NCI-H460 (cell line): ENCODE data around the gene TRIM15. TPM values are rescaled to one million over a fixed set of nuclear protein-coding genes. Genes with fewer than 3 reads are reported as not detected.
A peak's percentile ranks its signal among the peaks of the same experiment; 100 is the strongest.

ENCODE experiments used
- DNase-seq: peaks from one replicate; pipeline ENCODE4 v3.0.0-alpha.2; 2016; ENCODE audit warnings: low read depth; ENCODE audit errors: extremely low read depth
- total RNA-seq: library from RNA; depleted of rRNA; stranded (reverse); fragments of >200 nt; shearing (Covaris generic); gene quantifications from 2 replicates; pipeline ENCODE4 v1.2.3, GENCODE V29; 2014

TRIM15 gene
- total RNA-seq, 1 experiment from 2014 or later, result not detected

DNA sequence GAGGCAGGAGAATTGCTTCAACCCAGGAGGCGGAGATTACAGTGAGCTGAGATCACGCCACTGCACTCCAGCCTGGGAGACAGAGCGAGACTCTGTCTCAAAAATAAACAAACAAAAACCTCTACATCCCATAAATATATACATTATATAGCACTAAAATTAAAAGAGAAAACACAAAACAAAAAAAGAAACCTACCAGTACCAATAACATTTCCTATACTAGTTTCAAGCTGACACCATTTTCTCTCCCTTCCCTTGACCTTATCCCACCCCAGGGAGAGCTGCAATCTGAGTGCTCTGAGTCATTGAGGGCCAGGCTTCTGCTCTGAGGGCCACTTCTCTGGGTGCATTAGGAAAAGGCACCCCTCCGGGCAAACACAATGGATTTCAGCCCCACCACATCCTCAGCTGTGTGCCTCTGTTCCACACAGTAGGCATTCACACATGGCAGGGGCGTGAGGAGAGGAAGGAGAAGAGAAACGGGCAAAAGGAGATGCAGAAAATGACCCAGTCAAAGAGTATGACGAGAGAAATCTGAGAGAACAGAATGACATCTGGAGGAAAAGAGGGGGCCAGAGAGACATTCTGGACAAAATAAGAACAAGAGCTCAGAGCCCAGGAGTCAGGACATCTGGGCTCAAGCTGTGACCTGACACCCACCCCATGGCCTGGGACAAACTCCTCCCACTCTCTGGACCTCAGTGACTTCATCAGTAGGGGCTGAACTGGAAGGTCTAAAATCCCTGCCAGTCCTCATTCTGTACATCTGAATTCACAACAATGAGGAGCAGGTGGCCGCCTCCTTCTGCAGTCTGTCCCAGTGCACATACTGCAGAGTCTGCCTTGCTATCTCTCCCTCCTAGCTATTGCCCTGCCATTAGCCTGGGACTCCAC lies 31.7 kb downstream of the TRIM15 start:
- DNase-seq, result no peak

DNA sequence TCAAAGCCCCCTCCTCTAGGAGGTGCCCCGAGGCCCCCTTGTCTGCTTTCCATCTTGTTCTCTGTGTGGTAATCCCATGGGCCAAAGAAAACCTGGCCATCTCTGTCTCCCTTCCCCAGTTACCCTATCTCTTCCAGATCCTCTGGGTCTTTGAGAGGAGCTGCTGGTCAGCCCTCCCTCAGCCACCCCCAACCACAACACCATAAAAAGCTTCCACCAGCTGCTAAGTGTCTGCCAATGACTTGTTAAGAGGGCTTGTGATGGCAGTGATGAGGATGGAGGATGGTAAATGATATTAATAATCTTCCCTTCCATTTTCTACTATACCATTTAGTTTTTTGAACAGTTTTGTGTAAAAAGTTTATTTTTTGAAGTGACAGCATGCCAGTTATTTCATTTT lies 32.6 kb downstream of the TRIM15 start:
- DNase-seq, result no peak

DNA sequence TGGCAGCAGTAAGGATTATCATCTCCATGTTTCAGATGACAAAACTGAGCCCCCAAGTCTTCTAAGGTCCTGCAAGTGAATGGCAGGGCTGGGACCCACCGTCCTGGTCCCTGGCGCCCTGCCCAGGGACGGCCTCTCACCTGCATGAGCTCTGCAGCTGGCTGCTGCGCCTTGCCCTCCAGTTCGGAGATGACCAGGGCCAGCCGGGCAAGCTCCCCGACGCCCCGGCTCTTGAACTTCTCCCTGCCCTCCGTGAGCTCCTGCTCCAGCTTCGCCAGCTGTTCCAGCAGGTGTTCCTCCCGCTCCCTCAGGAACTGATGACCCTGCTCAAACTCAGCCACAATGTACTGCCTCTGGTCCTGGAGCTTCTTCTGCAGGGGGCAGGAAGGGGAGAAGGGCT lies 33.0 kb downstream of the TRIM15 start:
- DNase-seq, result no peak

DNA sequence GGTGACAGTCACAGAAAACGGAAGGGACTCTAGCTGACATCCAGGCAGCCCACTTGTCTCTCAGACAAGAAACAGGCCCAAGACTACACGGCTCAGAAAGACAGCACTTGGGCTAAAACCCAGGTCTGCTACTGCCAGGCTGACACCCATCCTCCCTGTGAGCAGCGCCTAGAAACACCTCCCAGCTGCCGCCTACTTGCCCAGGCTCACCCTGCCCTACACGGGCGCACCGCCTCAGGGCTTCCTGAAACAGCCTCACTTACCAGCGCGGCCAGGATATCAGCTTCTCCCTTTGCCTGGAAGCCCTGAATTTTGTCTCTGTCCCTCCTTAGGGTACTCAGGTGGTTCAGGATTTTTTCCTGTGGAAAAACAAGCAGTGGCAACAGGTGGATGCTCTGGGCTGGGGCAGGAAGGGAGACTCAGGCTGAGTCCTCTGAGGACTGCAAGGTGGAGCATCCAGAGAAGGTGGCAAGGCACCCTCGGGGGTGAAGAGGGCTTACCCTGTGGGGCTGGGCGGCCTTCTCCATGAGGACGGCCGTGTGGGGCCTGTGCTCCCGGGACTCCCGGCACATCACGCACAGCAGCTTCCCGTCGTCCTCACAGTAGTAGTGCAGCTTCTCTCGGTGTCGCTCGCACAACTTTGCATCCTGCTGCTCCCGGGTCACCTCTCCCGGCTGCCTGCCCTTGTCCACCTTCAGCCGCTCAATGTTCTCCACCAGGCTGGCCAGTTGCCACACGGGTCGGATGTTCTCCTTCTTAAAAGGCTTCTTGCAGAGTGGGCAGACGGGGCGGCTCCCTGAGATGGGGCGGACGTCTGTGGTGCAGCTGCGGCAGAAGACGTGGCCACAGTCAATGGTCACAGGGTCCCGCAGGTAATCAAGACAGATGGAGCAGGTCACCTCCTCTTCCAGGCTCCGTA lies 35.1 kb downstream of the TRIM15 start:
- DNase-seq, result no peak

DNA sequence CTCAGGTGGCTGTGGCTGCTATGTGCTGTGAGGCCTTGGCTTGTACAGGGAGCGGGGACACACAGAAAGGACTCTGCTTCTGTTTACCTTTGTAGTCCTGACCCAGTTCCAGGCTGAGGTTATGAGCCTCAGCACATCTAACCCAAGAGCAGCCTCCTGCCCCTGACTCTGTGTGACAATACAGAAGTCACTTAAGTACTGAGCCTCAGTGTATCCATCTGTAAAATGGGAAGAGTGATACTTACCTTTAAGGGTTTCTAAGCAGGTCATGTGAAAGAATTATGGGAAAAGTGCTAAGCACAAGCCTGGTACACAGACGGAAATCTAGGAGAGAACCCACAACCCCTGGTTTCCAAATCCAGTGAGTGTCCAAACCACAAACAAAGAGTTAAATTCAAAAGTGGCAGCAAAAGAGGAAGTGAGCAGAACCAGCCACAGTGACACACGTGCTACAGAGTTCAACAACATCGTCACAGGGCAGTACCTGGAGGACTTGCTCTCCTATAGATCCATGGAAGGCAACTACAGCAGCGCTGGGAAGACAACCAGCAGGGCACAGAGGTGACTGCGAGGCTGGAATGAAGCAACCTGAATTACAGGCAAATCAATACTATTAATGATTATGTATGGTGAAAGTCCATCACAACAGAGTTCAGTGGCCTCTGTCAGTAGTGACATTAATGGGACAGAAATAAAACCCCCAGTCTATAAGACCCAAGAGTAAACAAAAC lies 37.4 kb downstream of the TRIM15 start:
- no peak for DNase-seq

DNA sequence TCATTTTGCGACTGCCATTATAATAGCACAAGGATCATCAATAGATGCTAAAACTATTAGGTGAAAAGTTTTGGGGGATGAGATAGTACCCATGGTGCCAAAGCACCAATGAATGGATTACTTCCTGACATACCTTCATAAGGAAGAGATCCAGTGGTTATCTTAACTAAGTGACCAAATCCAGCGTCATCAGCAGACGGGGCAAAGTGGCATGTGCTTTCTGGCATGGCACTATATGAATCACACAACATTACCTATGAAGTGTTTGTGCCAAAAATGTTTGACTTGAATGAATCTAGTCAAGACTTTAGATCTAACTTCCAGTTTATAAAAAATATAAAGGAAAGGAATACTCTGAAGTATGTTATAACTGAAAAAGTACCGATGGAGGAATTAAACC lies 39.0 kb downstream of the TRIM15 start:
- DNase-seq, result no peak

DNA sequence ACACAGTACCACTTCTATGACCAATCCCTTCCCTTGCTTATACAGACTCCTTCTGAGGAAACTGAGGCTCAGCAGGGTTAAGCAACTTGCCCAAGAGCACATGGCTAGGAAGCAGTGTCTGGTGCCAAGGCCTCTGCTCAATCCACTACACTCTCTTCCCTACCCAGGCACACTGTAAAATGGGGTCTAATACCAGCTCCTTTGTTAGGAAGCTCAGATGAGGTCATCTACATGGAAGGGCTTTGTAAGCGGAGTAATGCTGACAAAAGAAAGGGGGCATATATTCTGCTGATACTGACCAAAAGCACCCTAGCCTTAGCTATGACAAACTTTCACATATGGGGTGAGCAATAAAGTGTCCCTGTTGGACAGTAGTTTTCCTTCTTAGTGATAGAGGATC lies 40.8 kb downstream of the TRIM15 start:
- no peak for DNase-seq

DNA sequence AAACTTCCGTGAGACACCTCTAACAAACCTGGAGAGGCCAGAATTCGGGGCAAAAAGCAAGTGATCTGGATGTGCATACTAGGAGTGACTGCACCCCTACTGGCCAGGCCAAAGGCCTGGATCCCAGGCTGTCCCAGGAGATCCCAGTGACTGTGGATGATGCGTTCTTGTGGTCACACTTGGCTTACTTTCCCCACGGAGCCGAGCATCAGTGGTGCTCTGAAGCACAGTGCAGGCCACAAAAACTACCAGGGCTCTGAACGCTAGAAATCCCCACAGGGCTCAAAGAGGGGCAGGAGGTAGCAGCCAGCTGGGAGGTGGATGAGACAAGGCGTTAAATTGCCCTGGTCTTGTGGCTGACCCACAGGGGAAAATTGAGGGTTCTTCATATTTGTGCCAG lies 42.8 kb downstream of the TRIM15 start:
- no peak for DNase-seq

DNA sequence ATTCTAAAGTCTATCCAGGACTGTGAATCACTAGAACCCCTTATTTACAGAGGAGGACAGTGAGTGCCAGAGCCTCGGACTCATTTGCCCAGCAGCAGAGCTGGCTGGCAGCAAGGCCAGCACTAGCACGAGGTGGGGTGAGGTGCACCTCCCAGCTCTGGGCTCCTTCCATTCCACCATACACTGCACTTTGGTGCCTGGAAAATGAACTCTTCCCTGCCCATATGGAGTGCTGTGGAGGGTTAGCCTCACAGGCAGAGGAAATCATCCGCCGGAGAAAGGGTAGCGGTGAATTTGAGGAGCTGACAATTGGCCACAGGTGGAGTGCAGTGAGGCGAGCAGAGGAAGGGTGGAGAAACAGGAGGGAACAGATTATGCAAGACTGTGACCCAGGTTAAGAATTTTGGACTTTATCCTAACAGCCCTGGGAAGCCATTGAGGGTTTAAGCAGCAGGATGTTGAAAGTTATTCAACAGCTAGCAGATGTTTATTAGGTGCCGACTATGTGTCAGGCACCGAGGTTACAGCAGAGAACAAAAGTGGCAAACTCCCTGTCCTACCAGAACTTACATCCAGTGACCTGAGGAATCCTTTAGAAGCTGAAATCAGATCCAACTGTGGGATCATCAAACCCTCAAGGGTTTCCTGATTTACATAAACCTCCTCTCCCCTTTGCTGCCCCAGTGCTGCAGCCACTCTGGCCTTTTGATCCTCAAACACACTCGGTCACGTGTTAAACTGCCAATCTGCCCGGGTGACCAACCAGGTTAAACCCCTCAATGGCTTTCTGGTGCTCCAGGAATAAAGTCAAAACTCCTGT lies 43.7 kb downstream of the TRIM15 start:
- DNase-seq, result no peak

DNA sequence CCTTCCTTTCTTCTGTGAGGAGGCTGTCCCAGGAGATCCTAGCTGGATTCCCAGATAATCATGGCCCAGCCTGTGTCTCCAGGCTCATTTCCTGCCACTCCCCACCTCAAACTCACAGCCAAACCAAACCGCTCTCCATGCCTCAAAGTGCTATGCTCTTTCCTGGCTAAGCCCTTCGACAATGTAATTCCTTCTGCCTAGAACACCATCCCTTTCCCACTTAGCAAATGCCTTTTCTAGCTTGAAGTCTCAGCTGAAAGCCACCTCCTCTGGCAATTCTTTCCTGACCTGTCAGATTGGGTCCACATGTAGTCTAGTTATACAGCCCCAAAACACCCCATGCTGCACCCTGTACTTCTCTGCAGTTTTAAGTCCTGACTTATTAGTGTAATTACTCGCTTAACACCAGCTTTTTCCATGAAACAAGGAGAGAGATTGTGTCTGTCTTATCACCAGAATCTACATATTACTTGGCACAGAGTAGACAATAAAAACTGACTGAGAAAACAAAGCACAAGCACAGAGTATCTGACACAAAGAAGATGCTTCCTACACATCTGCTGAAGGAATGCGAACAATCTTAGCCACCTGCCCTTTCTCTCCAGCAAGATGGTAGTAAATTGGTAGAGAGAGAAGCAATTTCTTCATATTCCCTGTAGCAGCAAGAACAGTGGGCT lies 44.4 kb downstream of the TRIM15 start:
- no peak for DNase-seq

DNA sequence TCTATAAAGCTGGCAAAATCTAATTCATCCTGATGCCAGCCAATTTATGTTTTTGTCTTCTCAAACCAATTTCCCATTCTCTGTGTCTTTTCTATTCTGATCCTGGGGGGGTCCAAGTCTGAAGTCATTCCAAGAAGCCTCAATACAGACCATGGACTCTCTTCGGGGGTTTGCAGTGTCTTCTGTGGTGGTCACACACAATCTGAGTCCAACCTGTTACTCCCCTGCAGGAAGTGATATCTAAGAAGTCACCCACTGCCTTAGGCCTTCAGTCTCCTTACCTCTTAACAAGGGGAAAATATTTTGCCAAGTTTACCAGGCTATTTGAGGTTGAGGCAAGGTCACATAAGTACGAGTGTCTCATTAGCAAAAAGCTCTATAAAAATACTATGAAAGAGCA lies 48.0 kb downstream of the TRIM15 start:
- no peak for DNase-seq

DNA sequence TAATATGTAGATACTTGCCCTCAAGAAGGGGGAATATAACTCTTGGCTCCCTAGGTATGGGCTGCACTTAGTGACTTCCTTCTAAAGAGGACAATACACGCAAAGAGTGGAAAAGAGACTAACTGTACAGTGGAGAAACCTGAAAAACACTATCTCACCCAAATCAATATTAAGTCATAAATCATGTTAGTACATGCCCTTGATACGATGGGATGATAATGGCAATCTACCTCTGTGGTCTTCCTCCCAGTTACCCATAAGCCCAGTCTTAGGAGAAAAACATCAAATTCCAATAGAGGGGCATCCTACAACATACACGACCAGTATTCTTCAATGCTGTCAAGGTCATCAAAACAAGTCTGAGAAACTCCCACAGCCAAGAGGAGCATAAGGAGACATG lies 48.6 kb downstream of the TRIM15 start:
- DNase-seq, result no peak

DNA sequence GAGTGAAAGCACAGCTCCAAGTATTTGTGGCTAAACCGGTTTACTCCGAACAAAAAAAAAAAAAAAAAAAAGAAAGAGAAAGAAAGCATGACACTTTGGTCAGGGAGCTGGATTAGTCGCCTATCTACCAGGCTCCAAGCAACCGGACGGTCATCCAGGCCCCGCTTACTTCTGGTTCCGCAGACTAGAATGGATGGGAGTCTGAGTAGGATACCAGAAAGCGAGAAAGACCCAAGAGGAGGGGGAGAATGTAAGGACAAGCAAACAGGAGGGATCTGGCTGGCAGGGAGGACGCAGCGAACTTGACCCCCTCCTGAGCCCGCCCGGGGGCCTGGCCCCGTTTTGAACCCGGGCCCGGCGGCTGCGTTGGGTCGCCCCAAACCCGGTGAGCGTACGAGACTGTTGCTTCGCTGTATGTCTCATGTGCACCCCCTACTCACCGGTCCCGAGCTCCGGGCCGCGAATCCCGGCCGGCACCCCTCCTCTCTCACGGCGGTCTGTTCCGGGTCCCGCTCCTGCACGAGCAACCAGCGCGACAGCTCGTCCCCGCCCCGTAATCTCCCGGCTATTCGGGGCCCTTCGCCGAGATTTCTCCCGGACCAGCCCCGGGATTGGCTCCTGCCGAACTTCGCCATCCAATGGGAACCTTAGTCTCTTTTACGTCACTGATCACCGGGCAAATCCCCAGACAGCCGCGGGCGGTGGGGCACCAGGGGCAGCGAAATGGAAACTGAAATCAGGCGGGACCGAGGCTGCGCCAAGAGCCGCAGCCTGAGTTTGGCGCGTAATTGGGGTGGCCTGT lies 49.7 kb downstream of the TRIM15 start, which contains the start of gene TRIM26:
TSS of gene TRIM26 (minus strand) at position 542 of the 802 bp plus-strand sequence. CDS start 14,303 bp downstream, outside the sequence.
- peak; percentile 94 for DNase-seq

DNA sequence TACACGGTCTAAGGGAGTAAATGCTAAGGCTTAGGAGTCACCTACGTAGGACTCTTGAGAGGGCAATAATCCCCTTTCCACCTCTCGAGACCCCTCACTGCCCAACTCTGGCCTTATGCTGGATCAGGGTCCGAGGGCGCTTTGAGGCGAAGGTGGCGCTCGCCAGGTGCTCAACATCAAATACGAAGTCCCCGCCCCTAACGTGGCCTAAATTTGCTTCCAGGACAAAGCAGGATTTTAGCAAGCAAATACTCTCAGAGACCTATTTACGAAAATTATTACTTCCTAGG lies 50.3 kb downstream of the TRIM15 start:
- DNase-seq, result no peak

DNA sequence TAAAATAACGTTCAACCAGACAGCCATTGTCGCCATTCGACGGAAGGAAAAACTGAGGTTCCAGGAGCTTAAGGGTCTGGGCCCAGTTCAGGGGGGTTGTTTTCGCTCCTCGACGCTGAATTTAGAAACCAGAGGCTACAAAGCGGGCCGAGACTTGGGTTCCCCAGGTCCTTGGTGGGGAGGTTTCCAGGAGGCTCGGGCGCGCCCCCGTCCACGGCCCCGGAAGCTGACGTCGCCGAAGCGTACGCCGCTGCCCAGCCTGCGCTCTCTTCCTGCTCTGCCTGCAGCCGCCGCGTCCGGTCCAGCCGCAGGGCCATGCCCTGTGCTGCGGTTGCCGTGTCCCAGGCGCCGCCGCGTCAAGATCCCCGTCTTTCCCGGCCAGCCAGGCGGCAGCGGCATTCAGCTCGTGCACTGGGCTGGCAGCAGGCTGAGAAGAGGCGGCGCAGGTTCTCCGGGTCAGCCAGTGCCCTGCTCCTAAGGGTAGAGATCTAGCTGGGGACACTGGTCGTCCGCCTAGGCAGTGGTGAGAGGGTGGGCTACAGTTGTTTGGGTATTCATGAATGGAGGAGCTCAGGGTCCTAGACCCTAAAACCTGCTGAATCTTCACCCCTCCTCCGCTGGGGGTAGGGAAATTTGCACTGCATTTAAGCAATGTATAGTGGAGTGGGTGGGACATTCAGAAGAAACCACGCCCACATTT lies 50.8 kb downstream of the TRIM15 start:
- DNase-seq, result peak; percentile 49

DNA sequence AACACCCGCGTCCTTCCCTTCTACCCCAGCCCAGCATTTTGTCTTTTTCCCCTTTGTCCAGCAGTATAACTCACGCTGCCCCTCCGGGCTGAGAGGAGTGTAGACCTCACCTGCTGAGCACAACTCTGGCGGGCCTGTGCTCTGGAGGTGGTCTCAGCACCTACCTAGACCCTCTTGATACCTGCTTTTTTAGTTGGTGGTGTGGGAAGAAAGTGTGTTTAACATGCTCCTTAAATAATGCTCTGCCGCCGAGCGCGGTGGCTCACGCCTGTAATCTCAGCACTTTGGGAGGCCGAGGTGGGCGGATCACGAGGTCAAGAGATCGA lies 51.3 kb downstream of the TRIM15 start:
- DNase-seq, result no peak

DNA sequence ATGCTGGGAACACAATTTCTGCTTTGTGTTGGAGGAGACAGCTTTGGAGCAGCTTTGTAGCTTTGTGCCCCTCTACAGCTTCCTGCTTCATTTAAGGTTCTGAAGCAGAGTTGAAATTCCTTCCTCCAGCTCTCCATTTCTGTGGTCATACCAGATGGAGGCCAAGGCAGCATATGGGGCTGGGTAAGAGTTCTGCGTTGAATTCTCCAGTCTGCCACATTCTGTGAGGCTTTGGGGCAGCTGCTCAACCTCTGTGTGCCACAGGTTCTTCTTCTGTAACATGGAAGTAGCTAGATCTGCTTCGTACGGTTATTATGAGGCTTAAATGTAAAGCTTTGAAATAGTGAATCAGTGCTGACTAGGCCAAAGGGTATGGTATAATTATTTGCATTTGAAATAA lies 52.8 kb downstream of the TRIM15 start:
- DNase-seq, result no peak

DNA sequence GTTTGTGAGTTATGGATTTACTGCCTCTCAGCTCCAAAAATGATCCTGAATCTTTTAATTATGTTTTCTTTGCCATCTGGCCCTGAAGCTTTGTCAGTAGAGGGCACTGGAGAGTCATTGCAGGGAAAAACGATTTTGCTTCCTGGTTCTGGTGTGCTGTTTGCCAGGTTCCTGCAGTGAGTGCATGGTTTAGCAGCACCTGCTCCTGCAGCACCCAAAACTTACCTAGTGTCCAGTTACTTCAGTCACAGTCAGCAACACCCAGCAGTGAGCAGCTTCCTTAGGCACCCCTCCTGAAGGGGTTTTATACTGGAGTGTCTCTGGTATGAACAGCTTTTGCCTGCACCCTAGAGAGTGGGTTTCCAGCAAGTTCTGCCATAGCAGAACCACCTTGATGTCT lies 55.9 kb downstream of the TRIM15 start:
- DNase-seq, result peak; percentile 33
